ENCODE measurements around the gene TSPEAR. TPM values are rescaled to one million over a fixed set of nuclear protein-coding genes. Genes with fewer than 3 reads are reported as not detected.

The TSPEAR gene
- total and polyA plus RNA-seq, 2 of the 13 experiments (the other 11 are each of a cell fraction or from before 2014, with no cell fraction given), result 0.07 to 0.32 TPM

DNA sequence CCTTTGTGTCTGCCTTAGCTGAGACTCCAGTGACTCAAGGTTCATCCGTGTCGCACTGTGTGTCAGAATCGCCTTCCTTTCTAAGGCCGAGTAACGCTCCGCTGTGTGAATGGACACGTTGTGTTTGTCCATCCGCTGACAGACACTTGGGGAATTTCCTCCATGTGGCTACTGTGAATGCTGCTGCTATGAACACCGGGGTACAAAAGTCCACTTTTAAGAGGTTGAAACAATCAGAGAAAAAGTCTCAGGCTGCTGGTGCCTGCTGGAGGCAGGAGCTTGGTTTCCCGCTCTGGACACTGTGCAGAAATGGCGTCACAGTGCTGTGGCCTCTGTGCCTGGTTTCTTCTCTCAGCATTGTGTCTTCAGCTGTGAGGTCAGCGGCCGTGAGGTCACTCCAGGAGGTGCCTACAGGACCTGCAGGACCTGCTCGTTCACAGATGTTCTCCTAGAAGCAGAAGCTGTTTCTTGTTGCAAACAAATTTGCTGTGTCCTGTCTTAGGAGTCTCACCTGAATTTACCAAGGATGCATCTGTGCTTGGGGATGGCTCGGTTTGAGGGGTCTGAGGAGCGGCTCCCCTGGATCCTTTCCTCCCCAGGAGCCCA lies 205.6 kb downstream of the TSPEAR start (continued):
- TF ChIP-seq ZSCAN22 (CRISPR knock-in tag; IDR thresholded peaks at IDR 0.05), result 0 out of 2 replicates have a peak, but pooled peaks have one; percentile 41
- 0 out of 2 replicates have a peak, but pooled peaks have one; percentile 17 for TF ChIP-seq HOXA5 (CRISPR knock-in tag; IDR thresholded peaks at IDR 0.05)
- no peak for TF ChIP-seq KMT2B (CRISPR knock-in tag; IDR thresholded peaks at IDR 0.05)
- no peak for TF ChIP-seq GABPB1 (CRISPR knock-in tag; IDR thresholded peaks at IDR 0.05)
- TF ChIP-seq LCORL (IDR thresholded peaks at IDR 0.05), result no peak
- TF ChIP-seq LCORL (CRISPR knock-in tag; IDR thresholded peaks at IDR 0.05), result peak; percentile 13; the same call in 1 of the 2 replicates
- TF ChIP-seq HNF4A (CRISPR knock-in tag; IDR thresholded peaks at IDR 0.05), result peak; percentile 92
- no peak for TF ChIP-seq SYNCRIP (IDR thresholded peaks at IDR 0.05; ENCODE audit: insufficient read depth, low read depth, low read length)
- TF ChIP-seq, protein P1, sequence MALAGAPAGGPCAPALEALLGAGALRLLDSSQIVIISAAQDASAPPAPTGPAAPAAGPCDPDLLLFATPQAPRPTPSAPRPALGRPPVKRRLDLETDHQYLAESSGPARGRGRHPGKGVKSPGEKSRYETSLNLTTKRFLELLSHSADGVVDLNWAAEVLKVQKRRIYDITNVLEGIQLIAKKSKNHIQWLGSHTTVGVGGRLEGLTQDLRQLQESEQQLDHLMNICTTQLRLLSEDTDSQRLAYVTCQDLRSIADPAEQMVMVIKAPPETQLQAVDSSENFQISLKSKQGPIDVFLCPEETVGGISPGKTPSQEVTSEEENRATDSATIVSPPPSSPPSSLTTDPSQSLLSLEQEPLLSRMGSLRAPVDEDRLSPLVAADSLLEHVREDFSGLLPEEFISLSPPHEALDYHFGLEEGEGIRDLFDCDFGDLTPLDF (CRISPR knock-in tag; IDR thresholded peaks at IDR 0.05), result peak; percentile 45; the same call in 1 of the 2 replicates
- TF ChIP-seq SIN3B (IDR thresholded peaks at IDR 0.05; ENCODE audit: low read length), result no peak
- no peak for TF ChIP-seq SAFB2 (CRISPR knock-in tag; IDR thresholded peaks at IDR 0.05; ENCODE audit: borderline replicate concordance, low read depth)
- TF ChIP-seq SSRP1 (CRISPR knock-in tag; IDR thresholded peaks at IDR 0.05), result no peak
- TF ChIP-seq CEBPG (CRISPR knock-in tag; IDR thresholded peaks at IDR 0.05), result peak; percentile 35; the same call in 1 of the 2 replicates
- no peak for TF ChIP-seq XBP1 (CRISPR knock-in tag; IDR thresholded peaks at IDR 0.05)
- TF ChIP-seq NFE2L1 (CRISPR knock-in tag; IDR thresholded peaks at IDR 0.05; ENCODE audit: borderline replicate concordance), result no peak
- TF ChIP-seq, protein P2, sequence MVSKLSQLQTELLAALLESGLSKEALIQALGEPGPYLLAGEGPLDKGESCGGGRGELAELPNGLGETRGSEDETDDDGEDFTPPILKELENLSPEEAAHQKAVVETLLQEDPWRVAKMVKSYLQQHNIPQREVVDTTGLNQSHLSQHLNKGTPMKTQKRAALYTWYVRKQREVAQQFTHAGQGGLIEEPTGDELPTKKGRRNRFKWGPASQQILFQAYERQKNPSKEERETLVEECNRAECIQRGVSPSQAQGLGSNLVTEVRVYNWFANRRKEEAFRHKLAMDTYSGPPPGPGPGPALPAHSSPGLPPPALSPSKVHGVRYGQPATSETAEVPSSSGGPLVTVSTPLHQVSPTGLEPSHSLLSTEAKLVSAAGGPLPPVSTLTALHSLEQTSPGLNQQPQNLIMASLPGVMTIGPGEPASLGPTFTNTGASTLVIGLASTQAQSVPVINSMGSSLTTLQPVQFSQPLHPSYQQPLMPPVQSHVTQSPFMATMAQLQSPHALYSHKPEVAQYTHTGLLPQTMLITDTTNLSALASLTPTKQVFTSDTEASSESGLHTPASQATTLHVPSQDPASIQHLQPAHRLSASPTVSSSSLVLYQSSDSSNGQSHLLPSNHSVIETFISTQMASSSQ (IDR thresholded peaks at IDR 0.05; ENCODE audit: low read depth), result 0 out of 2 replicates have a peak, but pooled peaks have one; percentile 29
- TF ChIP-seq, protein P2 (CRISPR knock-in tag; IDR thresholded peaks at IDR 0.05; ENCODE audit: borderline replicate concordance), result no peak
- TF ChIP-seq ZNF572 (CRISPR knock-in tag; IDR thresholded peaks at IDR 0.05), result no peak
- 0 out of 2 replicates have a peak, but pooled peaks have one; percentile 22 for TF ChIP-seq USF2 (IDR thresholded peaks at IDR 0.05; ENCODE audit: low read depth, low read length)
- TF ChIP-seq USF2 (CRISPR knock-in tag; IDR thresholded peaks at IDR 0.05; ENCODE audit: borderline replicate concordance), result no peak
- TF ChIP-seq, protein P3, sequence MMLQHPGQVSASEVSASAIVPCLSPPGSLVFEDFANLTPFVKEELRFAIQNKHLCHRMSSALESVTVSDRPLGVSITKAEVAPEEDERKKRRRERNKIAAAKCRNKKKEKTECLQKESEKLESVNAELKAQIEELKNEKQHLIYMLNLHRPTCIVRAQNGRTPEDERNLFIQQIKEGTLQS (CRISPR knock-in tag; IDR thresholded peaks at IDR 0.05), result 0 out of 2 replicates have a peak, but pooled peaks have one; percentile 26
- TF ChIP-seq SALL2 (CRISPR knock-in tag; IDR thresholded peaks at IDR 0.05), result 0 out of 2 replicates have a peak, but pooled peaks have one; percentile 15
- TF ChIP-seq ZNF207 (IDR thresholded peaks at IDR 0.05; ENCODE audit: borderline replicate concordance), result no peak
- TF ChIP-seq ZSCAN31 (CRISPR knock-in tag; IDR thresholded peaks at IDR 0.05; ENCODE audit: low read depth), result peak; percentile 65; the same call in 1 of the 2 replicates
- TF ChIP-seq TMF1 (CRISPR knock-in tag; IDR thresholded peaks at IDR 0.05; ENCODE audit: low read depth), result no peak
